Cardiac muscle cell (in vitro differentiated cells and primary cell): Measurements from ENCODE around the gene TACSTD2. TPM values are rescaled to one million over a fixed set of nuclear protein-coding genes. Genes with fewer than 3 reads are reported as not detected.
"Not testable (repeated sequence)": the region's sequence is repeated elsewhere in the genome, so short reads cannot be mapped to it uniquely, and the experiment has no call there.

Experiments
- DNase-seq, 2 donors: peaks; one replicate each; pipeline versions ENCODE4 v3.0.0 to v3.0.0-alpha.2; 2010 to 2017; ENCODE audit warnings: low read depth in 1 of 2, low spot score in 1 of 2
- H3K27ac ChIP-seq: fragments of 200-600 bp; sonication (generic); 2 replicates; pipeline ENCODE4 v1.5.1; 2016
- H3K27me3 ChIP-seq: fragments of 200-600 bp; sonication (generic); 2 replicates; pipeline ENCODE4 v1.6.0; 2016; ENCODE audit warnings: control low read depth
- H3K36me3 ChIP-seq: fragments of 200-600 bp; sonication (generic); 2 replicates; pipeline ENCODE4 v1.5.1; 2016; ENCODE audit warnings: control low read depth
- H3K4me1 ChIP-seq: fragments of 200-600 bp; sonication (generic); 2 replicates; pipeline ENCODE4 v1.8.1; 2017; ENCODE audit warnings: low read depth, mild to moderate bottlenecking, mixed run types
- H3K4me3 ChIP-seq: fragments of 200-600 bp; sonication (generic); 2 replicates; pipeline ENCODE4 v1.5.1; 2016; ENCODE audit warnings: mild to moderate bottlenecking
- H3K9me3 ChIP-seq: fragments of 200-600 bp; sonication (generic); 2 replicates; pipeline ENCODE4 v1.5.1; 2017; ENCODE audit warnings: low read depth, mild to moderate bottlenecking, control low read depth
- polyA plus RNA-seq: library from polyadenylated mRNA; unstranded; fragments of >200 nt; fragmentation: Nextera tagmentation; extraction: Ambion mirVana; gene quantifications from 2 replicates; pipeline ENCODE4 v1.2.1, GENCODE V29; 2016
- total RNA-seq: library from RNA; depleted of rRNA; stranded (reverse); fragments of >200 nt; gene quantifications from 2 replicates; pipeline ENCODE4 v1.2.3, GENCODE V29; 2016
- TF ChIP-seq, protein P1 (sequence below): IDR thresholded peaks from 2 replicates; pipeline ENCODE4 v1.5.1; 2012; ENCODE audit warnings: low read depth, mild to moderate bottlenecking, low read length

Gene TACSTD2
- total and polyA plus RNA-seq, 2 experiments from 2014 or later = 0.05 TPM; not detected in 1

GRCh38 chr1:58608297-58608696 is 31.2 kb upstream of the TACSTD2 start:
- H3K4me1 ChIP-seq = no peaks in the 10 kb centered on the region
- DNase-seq = no peak
- TF ChIP-seq, protein P1, sequence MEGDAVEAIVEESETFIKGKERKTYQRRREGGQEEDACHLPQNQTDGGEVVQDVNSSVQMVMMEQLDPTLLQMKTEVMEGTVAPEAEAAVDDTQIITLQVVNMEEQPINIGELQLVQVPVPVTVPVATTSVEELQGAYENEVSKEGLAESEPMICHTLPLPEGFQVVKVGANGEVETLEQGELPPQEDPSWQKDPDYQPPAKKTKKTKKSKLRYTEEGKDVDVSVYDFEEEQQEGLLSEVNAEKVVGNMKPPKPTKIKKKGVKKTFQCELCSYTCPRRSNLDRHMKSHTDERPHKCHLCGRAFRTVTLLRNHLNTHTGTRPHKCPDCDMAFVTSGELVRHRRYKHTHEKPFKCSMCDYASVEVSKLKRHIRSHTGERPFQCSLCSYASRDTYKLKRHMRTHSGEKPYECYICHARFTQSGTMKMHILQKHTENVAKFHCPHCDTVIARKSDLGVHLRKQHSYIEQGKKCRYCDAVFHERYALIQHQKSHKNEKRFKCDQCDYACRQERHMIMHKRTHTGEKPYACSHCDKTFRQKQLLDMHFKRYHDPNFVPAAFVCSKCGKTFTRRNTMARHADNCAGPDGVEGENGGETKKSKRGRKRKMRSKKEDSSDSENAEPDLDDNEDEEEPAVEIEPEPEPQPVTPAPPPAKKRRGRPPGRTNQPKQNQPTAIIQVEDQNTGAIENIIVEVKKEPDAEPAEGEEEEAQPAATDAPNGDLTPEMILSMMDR = no peak
- H3K27ac ChIP-seq = no peak overlapping the region
- H3K36me3 ChIP-seq = no peaks in the 10 kb centered on the region
- no peaks in the 10 kb centered on the region for H3K27me3 ChIP-seq
- H3K4me3 ChIP-seq = no peak overlapping the region
- no peaks in the 10 kb centered on the region for H3K9me3 ChIP-seq

DNA sequence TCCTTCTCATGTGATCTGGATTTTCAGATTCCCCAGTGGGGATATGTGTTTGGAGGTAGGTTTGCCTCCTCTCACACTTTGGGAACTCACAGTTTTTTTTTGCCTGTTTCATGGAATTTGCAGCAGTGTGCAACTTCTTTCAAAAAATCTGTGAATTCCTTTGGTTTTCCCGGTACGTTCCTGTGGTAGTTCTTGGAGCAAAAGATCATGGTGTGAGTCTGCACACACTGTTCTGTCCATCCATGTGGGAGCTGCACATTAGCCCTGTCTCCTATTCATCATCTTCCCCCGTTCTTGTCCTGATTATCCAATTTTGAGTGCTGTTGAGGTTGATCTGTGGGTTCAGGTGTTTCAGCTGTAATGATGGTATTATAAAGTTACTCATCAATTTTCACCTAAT is 30.3 kb upstream of the TACSTD2 start:
- no peak overlapping the region for H3K27ac ChIP-seq
- no peaks in the 10 kb centered on the region for H3K36me3 ChIP-seq
- H3K4me1 ChIP-seq = no peaks in the 10 kb centered on the region
- H3K27me3 ChIP-seq = no peaks in the 10 kb centered on the region
- H3K9me3 ChIP-seq = no peaks in the 10 kb centered on the region
- no peak for DNase-seq
- H3K4me3 ChIP-seq = no peak overlapping the region
- TF ChIP-seq, protein P1 = no peak

DNA sequence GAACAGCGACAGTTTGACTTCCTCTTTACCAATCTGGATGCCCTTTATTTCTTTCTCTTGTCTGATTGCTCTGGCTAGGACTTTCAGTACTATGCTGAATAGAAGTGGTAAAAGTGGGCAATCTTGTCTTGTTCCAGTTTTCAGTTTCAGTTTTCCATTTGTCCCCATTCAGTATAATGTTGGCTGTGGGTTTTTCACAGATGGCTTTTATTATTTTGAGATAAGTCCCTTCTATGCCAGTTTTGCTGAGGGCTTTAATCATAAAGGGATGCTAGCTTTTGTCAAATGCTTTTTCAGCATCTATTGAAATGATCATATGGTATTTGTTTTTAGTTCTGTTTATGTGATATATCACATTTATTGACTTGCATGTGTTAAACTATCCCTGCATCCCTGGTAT is 24.9 kb upstream of the TACSTD2 start:
- not testable (repeated sequence) for H3K4me1 ChIP-seq

GRCh38 chr1:58597996-58598395 is 20.9 kb upstream of the TACSTD2 start:
- H3K36me3 ChIP-seq = no peaks in the 10 kb centered on the region
- DNase-seq = no peak
- TF ChIP-seq, protein P1 = no peak
- H3K27ac ChIP-seq = no peak overlapping the region
- no peaks in the 10 kb centered on the region for H3K4me1 ChIP-seq
- peaks cover 52% of the 10 kb centered on the region for H3K27me3 ChIP-seq
- H3K4me3 ChIP-seq = no peak overlapping the region
- H3K9me3 ChIP-seq = no peaks in the 10 kb centered on the region

More for the DNA sequence above, 24.9 kb upstream of the TACSTD2 start:
- H3K36me3 ChIP-seq, H3K9me3 ChIP-seq, H3K27ac ChIP-seq, DNase-seq, H3K4me3 ChIP-seq: not testable (repeated sequence)
- H3K27me3 ChIP-seq = peaks cover 20% of the 10 kb centered on the region

DNA sequence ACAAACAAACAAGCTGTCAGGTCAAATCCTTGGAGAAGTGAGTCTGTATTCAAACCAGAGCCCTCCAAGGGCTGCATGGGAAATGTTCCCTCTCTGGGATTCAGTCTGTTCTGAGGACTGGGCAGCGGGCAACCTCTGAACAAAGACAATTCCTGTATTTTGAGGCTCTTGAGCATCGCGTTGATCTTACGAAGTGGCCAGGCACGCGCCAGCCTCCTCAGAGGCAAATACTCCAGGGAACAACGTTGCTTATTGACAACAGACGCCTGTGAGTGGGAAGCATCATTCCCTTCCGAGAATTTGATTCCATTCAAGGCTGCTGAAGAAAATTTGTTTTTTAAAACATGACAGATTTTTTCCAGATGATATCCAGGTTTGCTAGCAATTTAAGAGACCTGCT is 20.0 kb upstream of the TACSTD2 start:
- no peak overlapping the region for H3K4me3 ChIP-seq
- H3K4me1 ChIP-seq = no peaks in the 10 kb centered on the region
- H3K27me3 ChIP-seq = peaks cover 61% of the 10 kb centered on the region
- H3K36me3 ChIP-seq = no peaks in the 10 kb centered on the region
- no peak for DNase-seq
- H3K9me3 ChIP-seq = no peaks in the 10 kb centered on the region
- TF ChIP-seq, protein P1 = no peak
- no peak overlapping the region for H3K27ac ChIP-seq

DNA sequence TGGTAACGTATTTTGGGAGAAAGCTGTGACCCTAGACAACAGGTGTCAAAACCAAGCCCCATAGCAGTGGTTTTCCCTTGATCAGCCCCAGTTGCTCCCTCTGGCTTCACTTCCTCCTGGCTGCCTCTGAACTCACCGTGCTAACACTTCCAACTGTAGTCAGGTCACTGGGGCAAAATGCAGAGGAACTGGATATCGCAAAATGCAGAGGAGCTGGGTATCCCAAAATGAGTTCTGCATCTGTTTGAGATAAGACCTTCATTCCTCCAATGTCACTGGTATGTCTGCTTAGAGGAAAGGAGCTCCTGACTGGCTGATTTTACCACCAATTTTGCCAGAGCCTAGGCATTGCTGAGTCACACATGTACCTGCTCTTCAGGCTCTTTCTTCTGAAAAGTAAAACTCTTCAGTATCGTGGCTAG is 19.6 kb upstream of the TACSTD2 start:
- H3K4me3 ChIP-seq = no peak overlapping the region
- no peaks in the 10 kb centered on the region for H3K4me1 ChIP-seq
- H3K36me3 ChIP-seq = no peaks in the 10 kb centered on the region
- no peak for DNase-seq
- peaks cover 65% of the 10 kb centered on the region for H3K27me3 ChIP-seq
- TF ChIP-seq, protein P1 = no peak
- H3K27ac ChIP-seq = no peak overlapping the region
- no peaks in the 10 kb centered on the region for H3K9me3 ChIP-seq
